Loucy (cell line): ENCODE measurements around the gene DYRK4.

ENCODE experiments used
- CTCF ChIP-seq: fragments of 200-600 bp; sonication (generic); conservative IDR thresholded peaks from 2 replicates; pipeline ENCODE4 v1.5.1; 2014; ENCODE audit warnings: mild to moderate bottlenecking, antibody characterized with exemption, low read length
- EZH2phosphoT487 ChIP-seq: fragments of 200-600 bp; IDR thresholded peaks from 2 replicates; pipeline ENCODE4 v1.6.1; 2018; ENCODE audit warnings: antibody characterized with exemption, mild to moderate bottlenecking, moderate library complexity, borderline replicate concordance

GRCh38 chr12:4555804-4556203, 6.2 kb upstream of the DYRK4 start:
- no peak for TF ChIP-seq CTCF
- TF ChIP-seq EZH2phosphoT487 = no peak
